ENCODE data around the gene NEDD4L.

- TF ChIP-seq CTCF (conservative IDR thresholded peaks at IDR 0.05; ENCODE audit: low read length) (no peak), EZH2phosphoT487 (IDR thresholded peaks at IDR 0.05; ENCODE audit: borderline replicate concordance, low read depth, low read length) (no peak)
Measured at GRCh38 chr18:58392324-58393000, 348.4 kb downstream of the NEDD4L start.

Measured in OCI-LY7 (cell line).